GM23248 (cell line): ENCODE results near the gene PARD3B. TPM values are rescaled to one million over a fixed set of nuclear protein-coding genes. Genes with fewer than 3 reads are reported as not detected.

Experiments
- DNase-seq: peaks from one replicate; pipeline ENCODE4 v3.0.0-alpha.2; 2015
- H2AFZ ChIP-seq: fragments of 200-600 bp; sonication (generic); 2 replicates; pipeline ENCODE4 v1.6.1; 2016; ENCODE audit warnings: antibody characterized with exemption
- H3F3A ChIP-seq: fragments of 200-600 bp; sonication (generic); 2 replicates; pipeline ENCODE4 v1.6.1; 2016; ENCODE audit warnings: mild to moderate bottlenecking, antibody characterized with exemption, mixed run types; ENCODE audit not compliant: insufficient read depth
- H3K27ac ChIP-seq: fragments of 200-600 bp; sonication (generic); 2 replicates; pipeline ENCODE4 v1.5.1; 2016; ENCODE audit warnings: mild to moderate bottlenecking
- H3K27me3 ChIP-seq: fragments of 200-600 bp; sonication (generic); replicated peaks from 2 replicates; pipeline ENCODE4 v1.6.1; 2016; ENCODE audit warnings: mild to moderate bottlenecking; ENCODE audit not compliant: insufficient read depth
- H3K36me3 ChIP-seq: fragments of 200-600 bp; sonication (generic); 2 replicates; pipeline ENCODE4 v1.6.1; 2016; ENCODE audit warnings: low read depth, mild to moderate bottlenecking
- H3K4me1 ChIP-seq: fragments of 200-600 bp; sonication (generic); 2 replicates; pipeline ENCODE4 v1.6.1; 2016; ENCODE audit warnings: mild to moderate bottlenecking; ENCODE audit not compliant: insufficient read depth
- H3K4me2 ChIP-seq: fragments of 200-600 bp; sonication (generic); one replicate; pipeline ENCODE4 v1.6.1; 2016; ENCODE audit warnings: mild to moderate bottlenecking; ENCODE audit not compliant: unreplicated experiment
- H3K4me3 ChIP-seq: fragments of 200-600 bp; sonication (generic); 2 replicates; pipeline ENCODE4 v1.5.1; 2016; ENCODE audit warnings: mild to moderate bottlenecking
- H3K79me2 ChIP-seq: fragments of 200-600 bp; sonication (generic); 2 replicates; pipeline ENCODE4 v1.6.1; 2016; ENCODE audit warnings: mild to moderate bottlenecking; ENCODE audit not compliant: insufficient read depth
- H3K9ac ChIP-seq: fragments of 200-600 bp; sonication (generic); 2 replicates; pipeline ENCODE4 v1.6.1; 2016; ENCODE audit warnings: mild to moderate bottlenecking
- H3K9me2 ChIP-seq: fragments of 200-600 bp; sonication (generic); 2 replicates; pipeline ENCODE4 v1.6.1; 2016; ENCODE audit warnings: mixed run types, mild to moderate bottlenecking, moderate library complexity; ENCODE audit not compliant: insufficient read depth
- H3K9me3 ChIP-seq: fragments of 200-600 bp; sonication (generic); one replicate; pipeline ENCODE4 v1.6.1; 2017; ENCODE audit warnings: low read depth
- H4K20me1 ChIP-seq: fragments of 200-600 bp; sonication (generic); 2 replicates; pipeline ENCODE4 v1.6.0; 2016; ENCODE audit not compliant: insufficient read depth
- EZH2 ChIP-seq: fragments of 200-600 bp; sonication (generic); IDR thresholded peaks from 2 replicates; pipeline ENCODE4 v1.6.1; 2018; ENCODE audit warnings: antibody characterized with exemption, mild to moderate bottlenecking; ENCODE audit not compliant: insufficient read depth, poor library complexity, severe bottlenecking
- EZH2phosphoT487 ChIP-seq: fragments of 200-600 bp; sonication (generic); IDR thresholded peaks from 2 replicates; pipeline ENCODE4 v1.6.1; 2018; ENCODE audit warnings: antibody characterized with exemption, moderate library complexity, mild to moderate bottlenecking, low read depth; ENCODE audit not compliant: insufficient read depth
- WGBS, 2 experiments: methylation state at CpG; one replicate each; pipeline ENCODE4 v1.1.6; 2015 to 2017; ENCODE audit warnings: low lambda C conversion rate in 2 of 2, low coverage in 1 of 2; ENCODE audit errors: missing lambda C conversion rate in 2 of 2; 5-methylcytosine and 5-hydroxymethylcytosine counted together
- in situ Hi-C: fragments of 300-500 bp; cut with MboI; formaldehyde crosslinking; loops from 2 replicates; pipeline ENCODE4 v1.15.0; 2020
- polyA plus RNA-seq: library from polyadenylated mRNA; unstranded; fragments of >200 nt; fragmentation: Nextera tagmentation; extraction: Ambion mirVana; gene quantifications from 2 replicates; pipeline ENCODE4 v1.2.1, GENCODE V29; 2016
- total RNA-seq: library from RNA; depleted of rRNA; stranded (reverse); fragments of >200 nt; shearing (Covaris generic); gene quantifications from 2 replicates; pipeline ENCODE4 v1.2.3, GENCODE V29; 2014

The PARD3B gene
- total and polyA plus RNA-seq, 2 experiments from 2014 or later = 2.5 to 6.9 TPM

DNA sequence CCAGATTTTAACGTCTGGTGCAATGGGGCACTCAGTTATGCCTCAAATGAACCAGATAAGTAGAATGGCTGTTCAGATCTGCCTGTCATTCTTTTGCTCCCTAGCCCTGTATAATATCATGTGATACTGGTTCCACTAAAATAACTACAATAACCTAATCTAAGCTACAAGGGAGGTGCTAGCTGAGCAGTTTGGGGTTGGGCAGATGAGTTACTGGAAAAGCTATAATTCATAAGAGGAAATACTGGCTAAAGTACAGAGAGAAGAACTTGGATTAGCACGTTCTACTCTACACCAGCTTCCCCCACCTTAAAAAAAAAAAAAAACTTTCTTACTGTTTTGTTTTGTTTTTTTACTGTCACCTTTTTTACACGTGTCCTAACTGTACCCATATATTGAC lies 953.7 kb downstream of the PARD3B start:
- Histone ChIP-seq H3K4me2 (no peak overlapping the region), H3F3A (peaks cover 30% of the 10 kb centered on the region; the same call in 1 of the 2 replicates), H3K9me3 (no peaks in the 10 kb centered on the region), H3K36me3 (no peaks in the 10 kb centered on the region), H3K9me2 (no peaks in the 10 kb centered on the region), H2AFZ (no peak overlapping the region), H3K27me3 (no peaks in the 10 kb centered on the region), H3K4me3 (no peak overlapping the region), H3K4me1 (peaks cover 33% of the 10 kb centered on the region), H3K9ac (no peak overlapping the region), H4K20me1 (no peaks in the 10 kb centered on the region), H3K79me2 (no peaks in the 10 kb centered on the region), H3K27ac (no peak overlapping the region)
- DNase-seq = no peak
- in situ Hi-C loops = no loop called here
- no peak for TF ChIP-seq EZH2
- TF ChIP-seq EZH2phosphoT487 = no peak
- 81 to 87% methylated on average over 3 of the region's 3 CpGs for WGBS, 2 experiments

DNA sequence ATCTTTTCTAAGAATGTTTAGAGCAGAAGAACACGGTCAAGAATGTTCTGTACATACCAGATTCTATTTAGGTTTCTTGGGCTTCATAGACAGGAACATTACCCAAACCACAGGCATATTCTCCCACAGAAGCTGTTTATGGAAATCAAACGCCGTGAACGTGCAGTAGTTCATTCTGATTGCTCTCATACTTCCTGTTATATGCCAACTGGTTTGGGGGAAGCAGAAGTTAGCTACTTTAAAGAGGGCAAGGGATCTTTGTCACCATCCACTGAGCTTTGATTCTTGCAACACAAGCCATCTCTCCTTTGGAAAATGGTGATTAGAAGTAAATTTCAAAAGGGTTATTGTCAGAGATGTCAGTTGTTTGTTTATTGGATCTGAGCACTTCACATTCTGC lies 954.8 kb downstream of the PARD3B start:
- Histone ChIP-seq H3K27ac (no peak overlapping the region), H4K20me1 (no peaks in the 10 kb centered on the region), H3K27me3 (no peaks in the 10 kb centered on the region), H2AFZ (no peak overlapping the region), H3K9me2 (no peaks in the 10 kb centered on the region), H3K9ac (no peak overlapping the region), H3K4me2 (no peak overlapping the region), H3K4me1 (peaks cover 27% of the 10 kb centered on the region), H3F3A (peaks cover 24% of the 10 kb centered on the region; the same call in 1 of the 2 replicates), H3K36me3 (no peaks in the 10 kb centered on the region), H3K4me3 (no peak overlapping the region), H3K79me2 (no peaks in the 10 kb centered on the region), H3K9me3 (no peaks in the 10 kb centered on the region)
- 92 to 99% methylated on average over 4 of the region's 4 CpGs for WGBS, 2 experiments
- no peak for TF ChIP-seq EZH2phosphoT487
- no peak for TF ChIP-seq EZH2
- in situ Hi-C loops = no loop called here
- no peak for DNase-seq

- no peaks in the 10 kb centered on the region for H3K9me3 ChIP-seq
- H3K4me2 ChIP-seq = no peak overlapping the region
- no peak for DNase-seq
- H3K9ac ChIP-seq = no peak overlapping the region
- H3K79me2 ChIP-seq = no peaks in the 10 kb centered on the region
- H3K36me3 ChIP-seq = no peaks in the 10 kb centered on the region
- in situ Hi-C loops = no loop called here
- peaks cover 16% of the 10 kb centered on the region; the same call in 1 of the 2 replicates for H3F3A ChIP-seq
- no peak for TF ChIP-seq EZH2
- TF ChIP-seq EZH2phosphoT487 = no peak
- H3K4me1 ChIP-seq = peaks cover 18% of the 10 kb centered on the region
- H3K27ac ChIP-seq = no peak overlapping the region
- no peaks in the 10 kb centered on the region for H3K27me3 ChIP-seq
- no peaks in the 10 kb centered on the region for H4K20me1 ChIP-seq
- WGBS, 2 experiments = 82 to 85% methylated on average over 6 of the region's 6 CpGs
- no peak overlapping the region for H3K4me3 ChIP-seq
- H2AFZ ChIP-seq = no peak overlapping the region
- no peaks in the 10 kb centered on the region for H3K9me2 ChIP-seq
Observed at GRCh38 chr2:205500951-205501350, 955.7 kb downstream of the PARD3B start.

- no peak overlapping the region for H3K27ac ChIP-seq
- no peaks in the 10 kb centered on the region for H3K36me3 ChIP-seq
- H3K4me3 ChIP-seq = no peak overlapping the region
- DNase-seq = no peak
- no peaks in the 10 kb centered on the region for H3K9me2 ChIP-seq
- peaks cover 10% of the 10 kb centered on the region for H3K4me1 ChIP-seq
- H3K4me2 ChIP-seq = no peak overlapping the region
- 86 to 89% methylated on average over 7 of the region's 7 CpGs for WGBS, 2 experiments
- peaks cover 8% of the 10 kb centered on the region; the same call in 1 of the 2 replicates for H3F3A ChIP-seq
- TF ChIP-seq EZH2 (no peak), EZH2phosphoT487 (no peak)
- H3K9ac ChIP-seq = no peak overlapping the region
- H4K20me1 ChIP-seq = no peaks in the 10 kb centered on the region
- no peaks in the 10 kb centered on the region for H3K27me3 ChIP-seq
- no peak overlapping the region for H2AFZ ChIP-seq
- no peaks in the 10 kb centered on the region for H3K79me2 ChIP-seq
- in situ Hi-C loops = no loop called here
- H3K9me3 ChIP-seq = no peaks in the 10 kb centered on the region
Observed at GRCh38 chr2:205501826-205502225, 956.6 kb downstream of the PARD3B start.

DNA sequence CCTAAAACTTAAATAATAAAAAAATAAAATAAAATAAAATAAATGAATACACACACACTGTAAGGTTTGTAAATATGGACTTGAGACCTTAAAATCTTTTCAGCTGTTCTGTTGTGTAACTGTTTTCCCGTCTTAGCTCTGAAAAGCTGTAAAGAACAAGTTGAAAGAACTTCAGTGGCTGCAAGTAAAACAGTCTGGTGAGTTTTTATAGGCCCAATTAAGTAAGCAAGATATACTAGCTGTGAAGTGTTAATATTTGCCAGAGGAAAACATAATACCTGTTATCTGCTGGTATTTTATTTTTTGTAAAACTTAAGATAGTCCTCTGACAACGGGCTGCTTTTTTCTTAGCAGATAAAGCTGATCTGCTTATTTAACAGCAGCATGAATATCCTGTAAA lies 960.1 kb downstream of the PARD3B start:
- Histone ChIP-seq H3K9ac (no peak overlapping the region), H3K9me3 (no peaks in the 10 kb centered on the region), H3K79me2 (no peaks in the 10 kb centered on the region), H3K4me3 (no peak overlapping the region), H3K4me1 (no peaks in the 10 kb centered on the region), H2AFZ (no peak overlapping the region), H3F3A (no peaks in the 10 kb centered on the region), H3K4me2 (no peak overlapping the region), H4K20me1 (no peaks in the 10 kb centered on the region), H3K9me2 (no peaks in the 10 kb centered on the region), H3K36me3 (no peaks in the 10 kb centered on the region), H3K27me3 (no peaks in the 10 kb centered on the region), H3K27ac (no peak overlapping the region)
- WGBS, 2 experiments = 74 to 76% methylated on average over 2 of the region's 2 CpGs
- no peak for TF ChIP-seq EZH2phosphoT487
- TF ChIP-seq EZH2 = no peak
- in situ Hi-C loops = no loop called here
- no peak for DNase-seq
